ENCODE measurements around the gene CST7. TPM values are rescaled to one million over a fixed set of nuclear protein-coding genes. Genes with fewer than 3 reads are reported as not detected.
A peak's percentile ranks its signal among the peaks of the same experiment; 100 is the strongest.

Gene CST7
- total and polyA plus RNA-seq, 2 of the 13 experiments (the other 11 are each of a cell fraction or from before 2014, with no cell fraction given): not detected

DNA sequence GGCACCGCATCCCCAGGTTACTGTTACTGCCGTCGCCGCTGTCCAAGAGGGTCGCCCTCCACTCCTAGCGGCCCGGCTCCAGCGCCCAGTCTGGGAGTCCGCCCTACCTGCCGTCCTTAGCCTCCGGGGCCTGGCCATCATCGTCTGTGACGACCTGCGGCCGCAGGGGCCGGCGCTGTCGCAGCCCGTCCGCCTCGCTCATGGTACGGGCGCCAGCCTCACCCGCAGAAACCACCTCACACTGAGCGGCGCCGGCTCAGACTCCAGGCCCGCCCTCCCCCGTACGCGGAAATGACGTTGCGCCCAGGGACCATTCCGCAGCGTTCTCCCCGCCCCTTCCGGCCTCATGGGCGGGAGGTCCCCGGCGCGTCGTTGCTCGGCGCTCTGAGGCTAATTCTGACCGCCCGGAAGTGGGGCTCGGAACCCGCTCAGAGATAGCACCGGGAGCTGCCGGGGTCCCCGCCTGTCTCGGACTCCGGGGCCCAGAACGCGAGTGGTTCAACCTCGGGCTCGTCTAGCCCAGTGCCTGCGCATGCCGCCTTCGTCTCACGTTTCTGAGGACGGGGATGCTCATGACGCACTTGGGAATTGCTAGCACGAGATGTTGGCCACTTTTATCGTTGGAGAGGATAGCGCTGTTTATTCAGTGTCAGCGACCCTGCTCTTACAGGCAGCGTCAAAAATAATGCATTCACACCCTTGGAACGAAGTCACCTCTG, 43.6 kb downstream of the CST7 start, which contains the start of gene APMAP (continued):
- TF ChIP-seq SMAD9 (CRISPR knock-in tag; IDR thresholded peaks at IDR 0.05) (peak; percentile 91; the same call in 1 of the 2 replicates), POLR2G (IDR thresholded peaks at IDR 0.05; ENCODE audit: low read depth, low read length) (peak; percentile 99), DNMT1 (CRISPR knock-in tag; IDR thresholded peaks at IDR 0.05) (peak; percentile 79), RORA (CRISPR knock-in tag; IDR thresholded peaks at IDR 0.05) (no peak), CENPX (CRISPR knock-in tag; IDR thresholded peaks at IDR 0.05) (no peak), ZNF652 (CRISPR knock-in tag; IDR thresholded peaks at IDR 0.05; ENCODE audit: borderline replicate concordance, low read depth) (no peak), BHLHE40 (IDR thresholded peaks at IDR 0.05; ENCODE audit: low read length) (peak; percentile 70), GATA4 (IDR thresholded peaks at IDR 0.05; ENCODE audit: borderline replicate concordance, low read depth) (peak; percentile 93), IRF2 (CRISPR knock-in tag; IDR thresholded peaks at IDR 0.05) (peak; percentile 88), NKX3-1 (CRISPR knock-in tag; IDR thresholded peaks at IDR 0.05) (peak; percentile 96)
- TF ChIP-seq, protein P1, sequence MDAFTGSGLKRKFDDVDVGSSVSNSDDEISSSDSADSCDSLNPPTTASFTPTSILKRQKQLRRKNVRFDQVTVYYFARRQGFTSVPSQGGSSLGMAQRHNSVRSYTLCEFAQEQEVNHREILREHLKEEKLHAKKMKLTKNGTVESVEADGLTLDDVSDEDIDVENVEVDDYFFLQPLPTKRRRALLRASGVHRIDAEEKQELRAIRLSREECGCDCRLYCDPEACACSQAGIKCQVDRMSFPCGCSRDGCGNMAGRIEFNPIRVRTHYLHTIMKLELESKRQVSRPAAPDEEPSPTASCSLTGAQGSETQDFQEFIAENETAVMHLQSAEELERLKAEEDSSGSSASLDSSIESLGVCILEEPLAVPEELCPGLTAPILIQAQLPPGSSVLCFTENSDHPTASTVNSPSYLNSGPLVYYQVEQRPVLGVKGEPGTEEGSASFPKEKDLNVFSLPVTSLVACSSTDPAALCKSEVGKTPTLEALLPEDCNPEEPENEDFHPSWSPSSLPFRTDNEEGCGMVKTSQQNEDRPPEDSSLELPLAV (CRISPR knock-in tag; conservative IDR thresholded peaks at IDR 0.05; ENCODE audit: low read depth): no peak
- TF ChIP-seq, protein P2, sequence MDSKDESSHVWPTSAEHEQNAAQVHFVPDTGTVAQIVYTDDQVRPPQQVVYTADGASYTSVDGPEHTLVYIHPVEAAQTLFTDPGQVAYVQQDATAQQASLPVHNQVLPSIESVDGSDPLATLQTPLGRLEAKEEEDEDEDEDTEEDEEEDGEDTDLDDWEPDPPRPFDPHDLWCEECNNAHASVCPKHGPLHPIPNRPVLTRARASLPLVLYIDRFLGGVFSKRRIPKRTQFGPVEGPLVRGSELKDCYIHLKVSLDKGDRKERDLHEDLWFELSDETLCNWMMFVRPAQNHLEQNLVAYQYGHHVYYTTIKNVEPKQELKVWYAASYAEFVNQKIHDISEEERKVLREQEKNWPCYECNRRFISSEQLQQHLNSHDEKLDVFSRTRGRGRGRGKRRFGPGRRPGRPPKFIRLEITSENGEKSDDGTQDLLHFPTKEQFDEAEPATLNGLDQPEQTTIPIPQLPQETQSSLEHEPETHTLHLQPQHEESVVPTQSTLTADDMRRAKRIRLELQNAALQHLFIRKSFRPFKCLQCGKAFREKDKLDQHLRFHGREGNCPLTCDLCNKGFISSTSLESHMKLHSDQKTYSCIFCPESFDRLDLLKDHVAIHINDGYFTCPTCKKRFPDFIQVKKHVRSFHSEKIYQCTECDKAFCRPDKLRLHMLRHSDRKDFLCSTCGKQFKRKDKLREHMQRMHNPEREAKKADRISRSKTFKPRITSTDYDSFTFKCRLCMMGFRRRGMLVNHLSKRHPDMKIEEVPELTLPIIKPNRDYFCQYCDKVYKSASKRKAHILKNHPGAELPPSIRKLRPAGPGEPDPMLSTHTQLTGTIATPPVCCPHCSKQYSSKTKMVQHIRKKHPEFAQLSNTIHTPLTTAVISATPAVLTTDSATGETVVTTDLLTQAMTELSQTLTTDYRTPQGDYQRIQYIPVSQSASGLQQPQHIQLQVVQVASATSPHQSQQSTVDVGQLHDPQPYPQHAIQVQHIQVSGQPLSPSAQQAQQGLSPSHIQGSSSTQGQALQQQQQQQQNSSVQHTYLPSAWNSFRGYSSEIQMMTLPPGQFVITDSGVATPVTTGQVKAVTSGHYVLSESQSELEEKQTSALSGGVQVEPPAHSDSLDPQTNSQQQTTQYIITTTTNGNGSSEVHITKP (CRISPR knock-in tag; IDR thresholded peaks at IDR 0.05; ENCODE audit: low read depth): peak; percentile 62; the same call in 1 of the 2 replicates
- TF ChIP-seq, protein P3, sequence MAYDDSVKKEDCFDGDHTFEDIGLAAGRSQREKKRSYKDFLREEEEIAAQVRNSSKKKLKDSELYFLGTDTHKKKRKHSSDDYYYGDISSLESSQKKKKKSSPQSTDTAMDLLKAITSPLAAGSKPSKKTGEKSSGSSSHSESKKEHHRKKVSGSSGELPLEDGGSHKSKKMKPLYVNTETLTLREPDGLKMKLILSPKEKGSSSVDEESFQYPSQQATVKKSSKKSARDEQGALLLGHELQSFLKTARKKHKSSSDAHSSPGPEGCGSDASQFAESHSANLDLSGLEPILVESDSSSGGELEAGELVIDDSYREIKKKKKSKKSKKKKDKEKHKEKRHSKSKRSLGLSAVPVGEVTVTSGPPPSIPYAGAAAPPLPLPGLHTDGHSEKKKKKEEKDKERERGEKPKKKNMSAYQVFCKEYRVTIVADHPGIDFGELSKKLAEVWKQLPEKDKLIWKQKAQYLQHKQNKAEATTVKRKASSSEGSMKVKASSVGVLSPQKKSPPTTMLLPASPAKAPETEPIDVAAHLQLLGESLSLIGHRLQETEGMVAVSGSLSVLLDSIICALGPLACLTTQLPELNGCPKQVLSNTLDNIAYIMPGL (CRISPR knock-in tag; IDR thresholded peaks at IDR 0.05; ENCODE audit: borderline replicate concordance in 1 of 2, low read depth in 1 of 2): peak; percentile 93 to 94; a peak in 3 of 4 replicates
- TF ChIP-seq, protein P4, sequence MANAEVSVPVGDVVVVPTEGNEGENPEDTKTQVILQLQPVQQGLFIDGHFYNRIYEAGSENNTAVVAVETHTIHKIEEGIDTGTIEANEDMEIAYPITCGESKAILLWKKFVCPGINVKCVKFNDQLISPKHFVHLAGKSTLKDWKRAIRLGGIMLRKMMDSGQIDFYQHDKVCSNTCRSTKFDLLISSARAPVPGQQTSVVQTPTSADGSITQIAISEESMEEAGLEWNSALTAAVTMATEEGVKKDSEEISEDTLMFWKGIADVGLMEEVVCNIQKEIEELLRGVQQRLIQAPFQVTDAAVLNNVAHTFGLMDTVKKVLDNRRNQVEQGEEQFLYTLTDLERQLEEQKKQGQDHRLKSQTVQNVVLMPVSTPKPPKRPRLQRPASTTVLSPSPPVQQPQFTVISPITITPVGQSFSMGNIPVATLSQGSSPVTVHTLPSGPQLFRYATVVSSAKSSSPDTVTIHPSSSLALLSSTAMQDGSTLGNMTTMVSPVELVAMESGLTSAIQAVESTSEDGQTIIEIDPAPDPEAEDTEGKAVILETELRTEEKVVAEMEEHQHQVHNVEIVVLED (CRISPR knock-in tag; IDR thresholded peaks at IDR 0.05; ENCODE audit: borderline replicate concordance): peak; percentile 94
- TF ChIP-seq, protein P5, sequence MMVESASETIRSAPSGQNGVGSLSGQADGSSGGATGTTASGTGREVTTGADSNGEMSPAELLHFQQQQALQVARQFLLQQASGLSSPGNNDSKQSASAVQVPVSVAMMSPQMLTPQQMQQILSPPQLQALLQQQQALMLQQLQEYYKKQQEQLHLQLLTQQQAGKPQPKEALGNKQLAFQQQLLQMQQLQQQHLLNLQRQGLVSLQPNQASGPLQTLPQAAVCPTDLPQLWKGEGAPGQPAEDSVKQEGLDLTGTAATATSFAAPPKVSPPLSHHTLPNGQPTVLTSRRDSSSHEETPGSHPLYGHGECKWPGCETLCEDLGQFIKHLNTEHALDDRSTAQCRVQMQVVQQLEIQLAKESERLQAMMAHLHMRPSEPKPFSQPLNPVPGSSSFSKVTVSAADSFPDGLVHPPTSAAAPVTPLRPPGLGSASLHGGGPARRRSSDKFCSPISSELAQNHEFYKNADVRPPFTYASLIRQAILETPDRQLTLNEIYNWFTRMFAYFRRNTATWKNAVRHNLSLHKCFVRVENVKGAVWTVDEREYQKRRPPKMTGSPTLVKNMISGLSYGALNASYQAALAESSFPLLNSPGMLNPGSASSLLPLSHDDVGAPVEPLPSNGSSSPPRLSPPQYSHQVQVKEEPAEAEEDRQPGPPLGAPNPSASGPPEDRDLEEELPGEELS (CRISPR knock-in tag; IDR thresholded peaks at IDR 0.05): peak; percentile 66
- TF ChIP-seq, protein P6, sequence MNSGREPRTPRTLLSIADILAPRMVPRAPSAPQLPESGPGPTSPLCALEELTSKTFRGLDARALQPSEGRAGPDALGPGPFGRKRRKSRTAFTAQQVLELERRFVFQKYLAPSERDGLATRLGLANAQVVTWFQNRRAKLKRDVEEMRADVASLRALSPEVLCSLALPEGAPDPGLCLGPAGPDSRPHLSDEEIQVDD (CRISPR knock-in tag; IDR thresholded peaks at IDR 0.05; ENCODE audit: borderline replicate concordance): peak; percentile 33

Measured in HepG2 (cell line).